Measurements from ENCODE around the gene PGC. TPM values are rescaled to one million over a fixed set of nuclear protein-coding genes. Genes with fewer than 3 reads are reported as not detected.

PGC gene
- total and polyA plus RNA-seq, 2 donors (not counting 3 experiments of a cell fraction or from before 2014, with no cell fraction given), result not detected

DNA sequence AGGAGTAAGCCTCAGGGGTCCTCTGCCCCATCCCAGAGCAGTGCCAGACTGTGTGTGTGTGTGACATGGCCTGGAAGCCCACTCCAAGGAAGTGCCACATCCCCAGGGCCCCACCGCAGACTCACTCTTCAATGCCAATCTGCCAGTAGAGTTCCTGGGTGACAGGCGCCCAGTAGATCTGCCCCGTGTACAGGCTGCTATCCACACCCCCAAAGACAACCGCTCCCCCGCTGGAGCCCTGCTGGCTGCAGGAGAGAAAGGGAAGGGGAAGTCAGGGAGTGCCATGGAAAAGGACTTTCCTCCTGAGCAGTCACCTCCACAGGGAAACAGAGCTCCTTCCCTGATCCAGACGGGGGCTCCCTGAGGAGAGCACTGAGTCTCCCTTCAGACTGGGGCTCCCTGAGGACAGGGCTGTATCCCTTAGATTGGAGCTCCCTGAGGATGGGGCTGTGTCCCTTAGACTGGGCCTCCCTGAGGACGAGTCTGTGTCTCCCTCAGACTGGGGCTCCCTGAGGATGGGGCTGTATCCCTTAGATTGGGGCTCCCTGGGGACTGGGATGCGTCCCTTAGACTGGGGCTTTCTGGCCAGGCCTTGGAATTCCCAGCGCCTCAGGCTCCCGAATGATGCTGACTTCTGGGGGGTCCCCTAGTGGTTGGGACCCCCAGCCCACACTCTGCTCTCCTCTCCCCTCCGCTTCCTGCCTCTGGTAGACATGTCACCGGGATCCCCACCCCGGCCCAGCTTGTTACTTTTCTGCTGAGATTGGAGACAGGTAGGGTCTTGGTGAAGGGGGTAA, 6.6 kb downstream of the PGC start:
- Histone ChIP-seq H3K27ac (ENCODE audit: insufficient read depth, low read depth, low read length) (no peak overlapping the region), H3K9me1 (replicated peaks; ENCODE audit: control insufficient read depth, extremely low read depth, insufficient read depth, low read length) (no peaks in the 10 kb centered on the region), H3K36me3 (ENCODE audit: control insufficient read depth in 2 of 2, extremely low read depth in 1 of 2, insufficient read depth in 2 of 2, low read length in 2 of 2) (no peaks in the 10 kb centered on the region), H3K4me3 (replicated peaks in 1 of 3; ENCODE audit: insufficient read depth in 1 of 3, low read depth in 1 of 3, low read length in 3 of 3) (no peak overlapping the region), H4K20me1 (replicated peaks; ENCODE audit: control insufficient read depth, extremely low read depth, insufficient read depth, low read length) (no peaks in the 10 kb centered on the region), H2AFZ (ENCODE audit: low read depth, low read length) (no peak overlapping the region), H3K4me2 (ENCODE audit: insufficient read depth, low read length) (no peak overlapping the region), H3K4me1 (ENCODE audit: control insufficient read depth, extremely low read depth, insufficient read depth, low read length) (peaks cover 4% of the 10 kb centered on the region), H3K27me3 (ENCODE audit: control insufficient read depth in 2 of 2, insufficient read depth in 2 of 2, low read length in 2 of 2) (no peaks in the 10 kb centered on the region), H3K79me2 (ENCODE audit: control insufficient read depth, insufficient read depth, low read length) (no peaks in the 10 kb centered on the region), H3K9ac (replicated peaks; ENCODE audit: extremely low read depth, insufficient read depth, low read length) (no peak overlapping the region), H3K9me3 (replicated peaks; ENCODE audit: control insufficient read depth, insufficient read depth, low read length) (no peaks in the 10 kb centered on the region)
- CTCF ChIA-PET, result no interaction called here
- dilution Hi-C loops (cut with MboI; ENCODE audit: extremely low pct_ligation_motif_present, low sequenced_read_pairs), result no loop called here
- no TSS peak for BruUV-seq (replicated peaks)
- DNase-seq (ENCODE audit: low read depth, low spot score) (no peak), FAIRE-seq (no peak)
- TF ChIP-seq JUN (IDR thresholded peaks at IDR 0.05; ENCODE audit: borderline replicate concordance, insufficient read depth, insufficient read length, low read depth) (no peak), EZH2 (IDR thresholded peaks at IDR 0.05; ENCODE audit: borderline replicate concordance, low read depth, low read length, severe bottlenecking) (no peak), FOS (IDR thresholded peaks at IDR 0.05; ENCODE audit: borderline replicate concordance, insufficient read depth, low read length) (no peak), GATA2 (IDR thresholded peaks at IDR 0.05; ENCODE audit: insufficient read depth, insufficient read length, low read depth, low read length) (no peak), POLR2AphosphoS5 (IDR thresholded peaks at IDR 0.05; ENCODE audit: insufficient read depth, low read depth, low read length) (no peak), MYC (IDR thresholded peaks at IDR 0.05; ENCODE audit: low read depth, low read length) (no peak), POLR2A (IDR thresholded peaks at IDR 0.05; ENCODE audit: low read depth, low read length) (no peak)
- TF ChIP-seq, protein P1, sequence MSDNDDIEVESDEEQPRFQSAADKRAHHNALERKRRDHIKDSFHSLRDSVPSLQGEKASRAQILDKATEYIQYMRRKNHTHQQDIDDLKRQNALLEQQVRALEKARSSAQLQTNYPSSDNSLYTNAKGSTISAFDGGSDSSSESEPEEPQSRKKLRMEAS (IDR thresholded peaks at IDR 0.05; ENCODE audit: insufficient read depth, insufficient read length), result no peak
- TF ChIP-seq, protein P2, sequence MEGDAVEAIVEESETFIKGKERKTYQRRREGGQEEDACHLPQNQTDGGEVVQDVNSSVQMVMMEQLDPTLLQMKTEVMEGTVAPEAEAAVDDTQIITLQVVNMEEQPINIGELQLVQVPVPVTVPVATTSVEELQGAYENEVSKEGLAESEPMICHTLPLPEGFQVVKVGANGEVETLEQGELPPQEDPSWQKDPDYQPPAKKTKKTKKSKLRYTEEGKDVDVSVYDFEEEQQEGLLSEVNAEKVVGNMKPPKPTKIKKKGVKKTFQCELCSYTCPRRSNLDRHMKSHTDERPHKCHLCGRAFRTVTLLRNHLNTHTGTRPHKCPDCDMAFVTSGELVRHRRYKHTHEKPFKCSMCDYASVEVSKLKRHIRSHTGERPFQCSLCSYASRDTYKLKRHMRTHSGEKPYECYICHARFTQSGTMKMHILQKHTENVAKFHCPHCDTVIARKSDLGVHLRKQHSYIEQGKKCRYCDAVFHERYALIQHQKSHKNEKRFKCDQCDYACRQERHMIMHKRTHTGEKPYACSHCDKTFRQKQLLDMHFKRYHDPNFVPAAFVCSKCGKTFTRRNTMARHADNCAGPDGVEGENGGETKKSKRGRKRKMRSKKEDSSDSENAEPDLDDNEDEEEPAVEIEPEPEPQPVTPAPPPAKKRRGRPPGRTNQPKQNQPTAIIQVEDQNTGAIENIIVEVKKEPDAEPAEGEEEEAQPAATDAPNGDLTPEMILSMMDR (IDR thresholded peaks at IDR 0.05; ENCODE audit: extremely low read depth in 1 of 2, insufficient read depth in 1 of 2, low read depth in 1 of 2, low read length in 2 of 2), result no peak
- intact Hi-C loops (cut with micrococcal nuclease), result no loop called here
- POLR2A ChIA-PET, result no interaction called here

Data from endothelial cell of umbilical vein (primary cell).